ENCODE data around the gene ANKS3.
"Not testable (repeated sequence)": the region's sequence is repeated elsewhere in the genome, so short reads cannot be mapped to it uniquely, and the experiment has no call there.

ANKS3 gene

GRCh38 chr16:4747906-4748681 lies 14.0 kb upstream of the ANKS3 start:
- no peak for TF ChIP-seq CTCF (IDR thresholded peaks at IDR 0.05; ENCODE audit: low read depth, low read length)
- H3K4me3 ChIP-seq (ENCODE audit: low read depth, low read length): no peak overlapping the region
- in situ Hi-C loops (cut with HindIII; ENCODE audit: low sequenced_read_pairs): no loop called here
- DNase-seq (ENCODE audit: low read depth, low spot score): no peak

DNA sequence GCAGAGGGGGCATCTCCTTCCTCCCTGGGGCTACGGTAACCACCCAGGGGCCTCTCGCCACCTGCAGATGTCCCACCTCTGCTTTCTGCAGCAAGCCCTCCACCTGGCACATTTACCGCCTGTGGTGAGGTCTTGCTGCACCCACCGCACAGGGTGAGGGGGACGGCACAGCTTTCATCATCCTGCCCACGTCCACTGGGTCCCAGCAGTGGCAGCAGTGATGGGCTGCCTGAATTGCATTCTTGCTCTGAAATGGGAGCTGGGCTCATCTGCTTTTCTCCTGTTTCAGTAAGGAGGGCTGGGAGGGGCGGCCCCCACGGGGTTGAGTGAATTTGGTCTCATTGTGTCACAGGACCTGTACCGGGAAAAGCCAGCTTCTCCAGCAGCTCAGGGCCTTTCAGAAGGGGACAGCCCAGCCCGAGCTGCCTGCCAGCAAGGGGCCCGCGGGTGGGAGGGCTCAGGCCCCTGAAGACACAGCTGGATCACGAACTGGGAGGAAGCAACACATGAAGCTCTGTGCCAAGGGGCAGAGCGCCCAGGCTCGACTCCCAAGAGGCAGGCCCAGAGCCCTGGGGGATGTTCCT lies 13.0 kb upstream of the ANKS3 start:
- TF ChIP-seq CTCF (IDR thresholded peaks at IDR 0.05; ENCODE audit: low read depth, low read length): no peak
- in situ Hi-C loops (cut with HindIII; ENCODE audit: low sequenced_read_pairs): no loop called here
- H3K4me3 ChIP-seq (ENCODE audit: low read depth, low read length): no peak overlapping the region
- DNase-seq (ENCODE audit: low read depth, low spot score): no peak

DNA sequence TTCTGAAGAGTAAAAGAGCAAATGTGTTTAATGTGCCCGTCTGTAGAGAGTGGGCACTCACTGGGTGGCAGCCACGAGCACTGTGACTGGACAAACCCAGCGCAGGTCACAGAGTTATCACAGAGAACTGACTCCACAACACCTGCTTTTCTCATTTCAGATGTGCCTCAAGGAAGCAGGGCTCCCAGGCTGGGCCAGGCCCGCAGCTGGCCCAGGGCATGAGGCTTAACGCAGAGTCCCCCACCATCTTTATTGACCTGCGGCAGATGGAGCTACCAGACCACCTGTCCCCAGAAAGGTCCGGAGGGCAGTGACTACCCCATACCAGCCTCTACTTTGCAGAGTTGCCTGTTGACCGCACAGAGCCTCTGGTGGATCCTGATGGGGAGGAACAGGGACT lies 12.1 kb upstream of the ANKS3 start:
- no peak overlapping the region for H3K4me3 ChIP-seq (ENCODE audit: low read depth, low read length)
- no peak for DNase-seq (ENCODE audit: low read depth, low spot score)
- no peak for TF ChIP-seq CTCF (IDR thresholded peaks at IDR 0.05; ENCODE audit: low read depth, low read length)
- in situ Hi-C loops (cut with HindIII; ENCODE audit: low sequenced_read_pairs): no loop called here

- TF ChIP-seq CTCF (IDR thresholded peaks at IDR 0.05; ENCODE audit: low read depth, low read length): no peak
- no peak overlapping the region for H3K4me3 ChIP-seq (ENCODE audit: low read depth, low read length)
- in situ Hi-C loops (cut with HindIII; ENCODE audit: low sequenced_read_pairs): no loop called here
- DNase-seq (ENCODE audit: low read depth, low spot score): no peak
These were observed 11.2 kb upstream of the ANKS3 start for GRCh38 chr16:4745274-4745569.

DNA sequence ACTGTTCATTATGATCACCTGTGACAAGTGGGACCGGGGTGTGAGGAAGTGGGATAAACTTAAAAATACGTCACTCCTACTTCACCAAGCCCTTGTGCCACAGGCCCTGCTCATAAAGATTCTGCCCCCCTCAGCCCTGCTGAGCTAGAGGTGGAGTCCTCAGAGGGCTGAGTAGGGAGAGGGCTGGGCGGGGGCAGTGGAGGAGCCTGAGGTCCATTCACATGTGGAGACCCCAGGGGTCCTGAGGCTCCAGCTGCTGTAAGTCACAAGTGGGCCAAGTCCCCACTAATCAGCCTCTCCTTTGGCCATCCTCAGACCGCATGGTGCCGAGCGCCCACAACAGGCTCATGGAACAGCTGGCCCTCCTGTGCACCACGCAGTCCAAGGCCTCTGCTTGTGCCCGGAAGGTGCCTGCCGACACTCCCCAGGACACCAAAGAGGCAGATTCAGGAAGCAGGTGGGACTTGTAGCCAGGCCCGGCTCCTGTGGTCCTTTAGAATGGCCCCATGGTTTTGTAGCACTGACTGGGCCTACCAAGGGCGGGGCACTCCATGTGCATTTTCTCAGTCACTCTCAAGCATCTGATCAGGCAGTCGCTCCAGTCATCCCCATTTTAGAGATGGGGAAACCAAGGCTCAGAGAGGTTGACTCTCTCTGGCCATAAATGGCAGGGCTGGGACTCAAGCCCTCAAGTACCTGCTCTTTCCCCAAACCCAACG lies 10.6 kb upstream of the ANKS3 start:
- TF ChIP-seq CTCF (IDR thresholded peaks at IDR 0.05; ENCODE audit: low read depth, low read length): no peak
- in situ Hi-C loops (cut with HindIII; ENCODE audit: low sequenced_read_pairs): no loop called here
- no peak overlapping the region for H3K4me3 ChIP-seq (ENCODE audit: low read depth, low read length)
- DNase-seq (ENCODE audit: low read depth, low spot score): no peak

- no peak overlapping the region for H3K4me3 ChIP-seq (ENCODE audit: low read depth, low read length)
- DNase-seq (ENCODE audit: low read depth, low spot score): no peak
- in situ Hi-C loops (cut with HindIII; ENCODE audit: low sequenced_read_pairs): no loop called here
- TF ChIP-seq CTCF (IDR thresholded peaks at IDR 0.05; ENCODE audit: low read depth, low read length): no peak
These were observed 9.3 kb upstream of the ANKS3 start for GRCh38 chr16:4743226-4743878.

DNA sequence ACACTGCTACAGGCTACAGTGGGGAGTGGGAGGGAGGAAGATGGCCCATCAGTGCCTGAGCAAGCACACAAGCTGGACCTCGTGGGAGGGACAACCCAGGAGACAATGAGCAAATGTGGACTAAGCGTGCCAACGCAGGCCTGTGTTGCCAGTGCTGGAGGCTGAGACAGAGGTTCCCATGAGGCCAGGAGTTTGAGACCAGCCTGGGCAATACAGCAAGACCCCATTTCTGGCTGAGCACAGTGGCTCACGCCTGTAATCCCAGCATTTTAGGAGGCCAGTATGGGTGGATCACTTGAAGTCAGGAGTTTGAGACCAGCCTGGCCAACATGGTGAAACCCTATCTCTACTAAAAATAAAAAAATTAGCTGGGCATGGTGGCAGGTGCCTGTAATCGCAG lies 4.3 kb upstream of the ANKS3 start:
- H3K4me3 ChIP-seq (ENCODE audit: low read depth, low read length); DNase-seq (ENCODE audit: low read depth, low spot score); in situ Hi-C loops (cut with HindIII; ENCODE audit: low sequenced_read_pairs): not testable (repeated sequence)

Data from astrocyte of the spinal cord (primary cell).